Measurements from ENCODE around the gene SH3BP4.
"Not testable (repeated sequence)": the region's sequence is repeated elsewhere in the genome, so short reads cannot be mapped to it uniquely, and the experiment has no call there.

The SH3BP4 gene

GRCh38 chr2:235056768-235057167, 105.0 kb downstream of the SH3BP4 start:
- TF ChIP-seq CTCF (conservative IDR thresholded peaks at IDR 0.05; ENCODE audit: low read depth, low read length), result no peak
- no peak overlapping the region for H3K4me3 ChIP-seq (ENCODE audit: low read length)
- no peak for DNase-seq (ENCODE audit: low read depth)

- not testable (repeated sequence) for DNase-seq (ENCODE audit: low read depth)
These were observed 105.8 kb downstream of the SH3BP4 start for GRCh38 chr2:235057616-235058015.

GRCh38 chr2:235059161-235059560, 107.3 kb downstream of the SH3BP4 start:
- no peak overlapping the region for H3K4me3 ChIP-seq (ENCODE audit: low read length)
- no peak for DNase-seq (ENCODE audit: low read depth)
- TF ChIP-seq CTCF (conservative IDR thresholded peaks at IDR 0.05; ENCODE audit: low read depth, low read length), result no peak

More at GRCh38 chr2:235057616-235058015, 105.8 kb downstream of the SH3BP4 start:
- H3K4me3 ChIP-seq (ENCODE audit: low read length), result not testable (repeated sequence)

- no peak for TF ChIP-seq CTCF (conservative IDR thresholded peaks at IDR 0.05; ENCODE audit: low read depth, low read length)
- no peak overlapping the region for H3K4me3 ChIP-seq (ENCODE audit: low read length)
- DNase-seq (ENCODE audit: low read depth), result no peak
These were observed 109.8 kb downstream of the SH3BP4 start for GRCh38 chr2:235061656-235062055.

- no peak for DNase-seq (ENCODE audit: low read depth)
- no peak for TF ChIP-seq CTCF (conservative IDR thresholded peaks at IDR 0.05; ENCODE audit: low read depth, low read length)
- no peak overlapping the region for H3K4me3 ChIP-seq (ENCODE audit: low read length)
These were observed 111.7 kb downstream of the SH3BP4 start for GRCh38 chr2:235063471-235063961.

GRCh38 chr2:235064976-235065375, 113.2 kb downstream of the SH3BP4 start:
- H3K4me3 ChIP-seq (ENCODE audit: low read length), result no peak overlapping the region
- DNase-seq (ENCODE audit: low read depth), result no peak
- no peak for TF ChIP-seq CTCF (conservative IDR thresholded peaks at IDR 0.05; ENCODE audit: low read depth, low read length)

GRCh38 chr2:235066490-235066889, 114.7 kb downstream of the SH3BP4 start:
- TF ChIP-seq CTCF (conservative IDR thresholded peaks at IDR 0.05; ENCODE audit: low read depth, low read length), result no peak
- H3K4me3 ChIP-seq (ENCODE audit: low read length), result no peak overlapping the region
- DNase-seq (ENCODE audit: low read depth), result no peak

GRCh38 chr2:235066895-235067294, 115.1 kb downstream of the SH3BP4 start:
- no peak for TF ChIP-seq CTCF (conservative IDR thresholded peaks at IDR 0.05; ENCODE audit: low read depth, low read length)
- peak; percentile 34 for DNase-seq (ENCODE audit: low read depth)
- no peak overlapping the region for H3K4me3 ChIP-seq (ENCODE audit: low read length)

Data from retinal pigment epithelial cell (primary cell).